H9 (cell line): Measurements from ENCODE around the gene NOS1AP. TPM values are rescaled to one million over a fixed set of nuclear protein-coding genes. Genes with fewer than 3 reads are reported as not detected.

ENCODE experiments used
- DNase-seq: peaks from one replicate; pipeline ENCODE4 v3.0.0-alpha.2; 2017
- H2AFZ ChIP-seq: one replicate; pipeline ENCODE4 v1.6.1; 2013; ENCODE audit warnings: mild to moderate bottlenecking, low read length, control low read depth, moderate library complexity
- H2AK5ac ChIP-seq: 2 replicates; pipeline ENCODE4 v1.6.1; 2013; ENCODE audit warnings: low read length, control low read depth, mixed read lengths; ENCODE audit not compliant: insufficient read length
- H2BK120ac ChIP-seq: one replicate; pipeline ENCODE4 v1.6.1; 2013; ENCODE audit warnings: low read depth, mild to moderate bottlenecking, low read length, control low read depth, inconsistent platforms; ENCODE audit not compliant: poor library complexity, severe bottlenecking
- H2BK12ac ChIP-seq: 2 replicates; pipeline ENCODE4 v1.6.1; 2013; ENCODE audit warnings: low read length, control low read depth, mixed read lengths, low read depth; ENCODE audit not compliant: insufficient read length
- H2BK15ac ChIP-seq: 2 replicates; pipeline ENCODE4 v1.6.1; 2013; ENCODE audit warnings: low read depth, low read length, control low read depth
- H2BK20ac ChIP-seq: one replicate; pipeline ENCODE4 v1.6.1; 2013; ENCODE audit warnings: low read depth, mild to moderate bottlenecking, low read length, control low read depth, inconsistent platforms; ENCODE audit not compliant: poor library complexity, severe bottlenecking
- H2BK5ac ChIP-seq: 2 replicates; pipeline ENCODE4 v1.6.1; 2013; ENCODE audit warnings: low read length, control low read depth, mixed read lengths; ENCODE audit not compliant: insufficient read length
- H3K14ac ChIP-seq: 2 replicates; pipeline ENCODE4 v1.6.1; 2013; ENCODE audit warnings: low read length, control low read depth; ENCODE audit not compliant: insufficient read depth
- H3K18ac ChIP-seq: 2 replicates; pipeline ENCODE4 v1.6.1; 2013; ENCODE audit warnings: low read depth, mild to moderate bottlenecking, mixed read lengths, low read length, control low read depth; ENCODE audit not compliant: insufficient read length
- H3K23ac ChIP-seq: 2 replicates; pipeline ENCODE4 v1.6.1; 2013; ENCODE audit warnings: low read length, control low read depth, mixed read lengths, low read depth; ENCODE audit not compliant: insufficient read length
- H3K23me2 ChIP-seq: 2 replicates; pipeline ENCODE4 v1.6.1; 2013; ENCODE audit warnings: low read depth, mild to moderate bottlenecking, mixed read lengths, low read length, control low read depth; ENCODE audit not compliant: insufficient read length, poor library complexity, severe bottlenecking
- H3K27ac ChIP-seq: 2 replicates; pipeline ENCODE4 v1.5.1; 2013; ENCODE audit warnings: low read length, control low read depth, mixed read lengths, low read depth; ENCODE audit not compliant: insufficient read length
- H3K27me3 ChIP-seq: 2 replicates; pipeline ENCODE4 v1.6.1; 2013; ENCODE audit warnings: low read length, control low read depth, inconsistent platforms; ENCODE audit not compliant: insufficient read depth
- H3K4ac ChIP-seq: 2 replicates; pipeline ENCODE4 v1.6.1; 2013; ENCODE audit warnings: low read depth, mild to moderate bottlenecking, control low read depth, inconsistent platforms, low read length, moderate library complexity
- H3K4me1 ChIP-seq: 2 replicates; pipeline ENCODE4 v1.6.1; 2013; ENCODE audit warnings: low read length, control low read depth, inconsistent platforms; ENCODE audit not compliant: insufficient read depth
- H3K4me2 ChIP-seq: 2 replicates; pipeline ENCODE4 v1.6.1; 2013; ENCODE audit warnings: low read length, control low read depth, mixed read lengths; ENCODE audit not compliant: insufficient read length, insufficient read depth
- H3K56ac ChIP-seq: 2 replicates; pipeline ENCODE4 v1.6.1; 2013; ENCODE audit warnings: low read depth, mild to moderate bottlenecking, mixed read lengths, low read length, control low read depth; ENCODE audit not compliant: insufficient read length
- H3K79me1 ChIP-seq: 2 replicates; pipeline ENCODE4 v1.6.1; 2013; ENCODE audit warnings: low read depth, mild to moderate bottlenecking, moderate library complexity, low read length, control low read depth, inconsistent platforms; ENCODE audit not compliant: insufficient read depth, poor library complexity, severe bottlenecking
- H3K79me2 ChIP-seq: 2 replicates; pipeline ENCODE4 v1.6.1; 2013; ENCODE audit warnings: low read length, control low read depth, inconsistent platforms; ENCODE audit not compliant: insufficient read depth
- H3K9ac ChIP-seq: 2 replicates; pipeline ENCODE4 v1.6.1; 2013; ENCODE audit warnings: low read length, control low read depth, mixed read lengths; ENCODE audit not compliant: insufficient read length; ENCODE audit errors: extremely low read depth
- H3K9me3 ChIP-seq: one replicate; pipeline ENCODE4 v1.6.1; 2013; ENCODE audit warnings: low read depth, low read length, inconsistent platforms; ENCODE audit not compliant: control insufficient read depth
- H3T11ph ChIP-seq: one replicate; pipeline ENCODE4 v1.6.1; 2013; ENCODE audit warnings: mild to moderate bottlenecking, low read length, control low read depth, inconsistent platforms
- H4K20me1 ChIP-seq: one replicate; pipeline ENCODE4 v1.6.1; 2013; ENCODE audit not compliant: control insufficient read depth, insufficient read length, insufficient read depth
- H4K5ac ChIP-seq: 2 replicates; pipeline ENCODE4 v1.6.1; 2013; ENCODE audit warnings: low read depth, mild to moderate bottlenecking, mixed read lengths, low read length, control low read depth; ENCODE audit not compliant: insufficient read length
- H4K8ac ChIP-seq: replicated peaks from 2 replicates; pipeline ENCODE4 v1.6.1; 2013; ENCODE audit warnings: low read length, control low read depth, mixed read lengths, low read depth; ENCODE audit not compliant: insufficient read length
- H4K91ac ChIP-seq: 2 replicates; pipeline ENCODE4 v1.6.1; 2013; ENCODE audit warnings: low read depth, mild to moderate bottlenecking, moderate library complexity, mixed read lengths, low read length, control low read depth; ENCODE audit not compliant: insufficient read length
- H3K27ac Mint-ChIP-seq, 3 experiments: 2 replicates in 2 of 3; 3 replicates in 1 of 3; pipeline ENCODE4 v1.8.0; 2020 to 2021; ENCODE audit warnings: mixed read lengths in 3 of 3, mild to moderate bottlenecking in 1 of 3, moderate library complexity in 1 of 3
- H3K27me3 Mint-ChIP-seq: 2 replicates; pipeline ENCODE4 v1.8.0; 2021; ENCODE audit warnings: low read depth, mild to moderate bottlenecking, moderate library complexity, mixed read lengths
- H3K36me3 Mint-ChIP-seq, 3 experiments: 2 replicates in 2 of 3; 3 replicates in 1 of 3; pipeline ENCODE4 v1.8.0; 2020 to 2021; ENCODE audit warnings: low read depth in 3 of 3, mixed read lengths in 3 of 3; ENCODE audit not compliant: insufficient read depth in 1 of 3
- H3K4me1 Mint-ChIP-seq, 2 experiments: 2 replicates each; pipeline ENCODE4 v1.8.0; 2020; ENCODE audit warnings: mixed read lengths in 2 of 2
- H3K4me3 Mint-ChIP-seq, 2 experiments: 2 replicates in 1 of 2; 3 replicates in 1 of 2; pipeline ENCODE4 v1.8.0; 2020 to 2021; ENCODE audit warnings: mild to moderate bottlenecking in 2 of 2, mixed read lengths in 2 of 2, moderate library complexity in 1 of 2
- H3K9me3 Mint-ChIP-seq, 2 experiments: 2 replicates in 1 of 2; 3 replicates in 1 of 2; pipeline ENCODE4 v1.8.0; 2020; ENCODE audit warnings: mild to moderate bottlenecking in 2 of 2, mixed read lengths in 2 of 2, moderate library complexity in 1 of 2
- CTCF ChIP-seq: fragments of 200-600 bp; sonication (generic); conservative IDR thresholded peaks from 3 replicates; pipeline ENCODE4 v1.8.0; 2021; ENCODE audit warnings: antibody characterized with exemption, mild to moderate bottlenecking
- WGBS: extraction: QIAGEN DNeasy Blood & Tissue Kit; methylation state at CpG from one replicate; pipeline ENCODE4 v1.1.7; 2013; ENCODE audit warnings: missing lambda C conversion rate, low lambda C conversion rate, mixed read lengths; ENCODE audit not compliant: insufficient read length; ENCODE audit errors: extremely low coverage; 5-methylcytosine and 5-hydroxymethylcytosine counted together
- total RNA-seq: library from RNA; stranded (reverse); gene quantifications from 2 replicates; pipeline ENCODE4 v1.2.1, GENCODE V29; 2021

NOS1AP gene
- total RNA-seq, 1 experiment from 2014 or later, result 8.4 TPM

GRCh38 chr1:162139211-162139610, 69.7 kb downstream of the NOS1AP start:
- no peak overlapping the region for H2BK15ac ChIP-seq
- H3K27me3 ChIP-seq, result no peaks in the 10 kb centered on the region
- Mint-ChIP-seq H3K27me3 (no peaks in the 10 kb centered on the region), H3K4me1 (peaks cover 30 to 42% of the 10 kb centered on the region in 2 experiments), H3K27ac (peak overlapping the region in 2 of 3 experiments; percentile 4 to 5; a peak in 1 of 7 replicates), H3K9me3 (no peaks in the 10 kb centered on the region), H3K4me3 (no peak overlapping the region), H3K36me3 (no peaks in the 10 kb centered on the region; a peak in 2 of 7 replicates)
- no peaks in the 10 kb centered on the region for H3K9me3 ChIP-seq
- no peak overlapping the region for H2BK20ac ChIP-seq
- no CpG with 5 or more reads among the region's 1 CpG for WGBS
- H3K4me1 ChIP-seq, result peaks cover 6% of the 10 kb centered on the region; the same call in 1 of the 2 replicates
- no peak overlapping the region for H3K27ac ChIP-seq
- H3K18ac ChIP-seq, result no peak overlapping the region
- H2AK5ac ChIP-seq, result no peak overlapping the region
- H4K8ac ChIP-seq, result no peak overlapping the region
- H3K23me2 ChIP-seq, result no peaks in the 10 kb centered on the region
- H4K5ac ChIP-seq, result no peak overlapping the region
- no peak overlapping the region for H3K56ac ChIP-seq
- H2BK12ac ChIP-seq, result no peak overlapping the region
- no peak for DNase-seq
- no peak for TF ChIP-seq CTCF
- no peak overlapping the region for H3K23ac ChIP-seq
- no peak overlapping the region for H4K91ac ChIP-seq
- no peak overlapping the region for H2BK5ac ChIP-seq
- no peaks in the 10 kb centered on the region for H4K20me1 ChIP-seq
- no peak overlapping the region for H3K9ac ChIP-seq
- no peak overlapping the region for H3T11ph ChIP-seq
- H3K4me2 ChIP-seq, result no peak overlapping the region
- H3K4ac ChIP-seq, result no peak overlapping the region
- H3K79me2 ChIP-seq, result no peaks in the 10 kb centered on the region; the same call in 1 of the 2 replicates
- H3K79me1 ChIP-seq, result no peaks in the 10 kb centered on the region
- H2AFZ ChIP-seq, result no peak overlapping the region
- H3K14ac ChIP-seq, result no peak overlapping the region
- H2BK120ac ChIP-seq, result no peak overlapping the region
